ENCODE data around the gene GUCY1A2.

The GUCY1A2 gene

GRCh38 chr11:106986261-106986660 is 32.0 kb downstream of the GUCY1A2 start:
- no peak overlapping the region for H3K4me3 ChIP-seq (ENCODE audit: low read length)
- no peak for TF ChIP-seq ZNF274 (IDR thresholded peaks at IDR 0.05; ENCODE audit: low read depth, low read length)

GRCh38 chr11:106983991-106984390 is 34.3 kb downstream of the GUCY1A2 start:
- H3K4me3 ChIP-seq (ENCODE audit: low read length): no peak overlapping the region
- no peak for TF ChIP-seq ZNF274 (IDR thresholded peaks at IDR 0.05; ENCODE audit: low read depth, low read length)

- H3K4me3 ChIP-seq (ENCODE audit: low read length): no peak overlapping the region
- no peak for TF ChIP-seq ZNF274 (IDR thresholded peaks at IDR 0.05; ENCODE audit: low read depth, low read length)
Observed at GRCh38 chr11:106983261-106983660, 35.0 kb downstream of the GUCY1A2 start.

GRCh38 chr11:106974831-106975230 is 43.4 kb downstream of the GUCY1A2 start:
- no peak for TF ChIP-seq ZNF274 (IDR thresholded peaks at IDR 0.05; ENCODE audit: low read depth, low read length)
- H3K4me3 ChIP-seq (ENCODE audit: low read length): no peak overlapping the region

- no peak overlapping the region for H3K4me3 ChIP-seq (ENCODE audit: low read length)
- TF ChIP-seq ZNF274 (IDR thresholded peaks at IDR 0.05; ENCODE audit: low read depth, low read length): no peak
Observed at GRCh38 chr11:106971864-106972263, 46.4 kb downstream of the GUCY1A2 start.

- H3K4me3 ChIP-seq (ENCODE audit: low read length): no peak overlapping the region
- no peak for TF ChIP-seq ZNF274 (IDR thresholded peaks at IDR 0.05; ENCODE audit: low read depth, low read length)
Observed at GRCh38 chr11:106969644-106970355, 48.5 kb downstream of the GUCY1A2 start.

GRCh38 chr11:106962995-106963394 is 55.3 kb downstream of the GUCY1A2 start:
- no peak overlapping the region for H3K4me3 ChIP-seq (ENCODE audit: low read length)
- TF ChIP-seq ZNF274 (IDR thresholded peaks at IDR 0.05; ENCODE audit: low read depth, low read length): no peak

GRCh38 chr11:106961518-106961917 is 56.8 kb downstream of the GUCY1A2 start:
- no peak for TF ChIP-seq ZNF274 (IDR thresholded peaks at IDR 0.05; ENCODE audit: low read depth, low read length)
- H3K4me3 ChIP-seq (ENCODE audit: low read length): no peak overlapping the region

GRCh38 chr11:106961048-106961447 is 57.2 kb downstream of the GUCY1A2 start:
- no peak for TF ChIP-seq ZNF274 (IDR thresholded peaks at IDR 0.05; ENCODE audit: low read depth, low read length)

GRCh38 chr11:106959800-106960199 is 58.5 kb downstream of the GUCY1A2 start:
- no peak for TF ChIP-seq ZNF274 (IDR thresholded peaks at IDR 0.05; ENCODE audit: low read depth, low read length)
- H3K4me3 ChIP-seq (ENCODE audit: low read length): no peak overlapping the region

More at GRCh38 chr11:106961048-106961447, 57.2 kb downstream of the GUCY1A2 start:
- no peak overlapping the region for H3K4me3 ChIP-seq (ENCODE audit: low read length)

GRCh38 chr11:106959386-106959785 is 58.9 kb downstream of the GUCY1A2 start:
- no peak overlapping the region for H3K4me3 ChIP-seq (ENCODE audit: low read length)
- no peak for TF ChIP-seq ZNF274 (IDR thresholded peaks at IDR 0.05; ENCODE audit: low read depth, low read length)

GRCh38 chr11:106958517-106959248 is 59.6 kb downstream of the GUCY1A2 start:
- TF ChIP-seq ZNF274 (IDR thresholded peaks at IDR 0.05; ENCODE audit: low read depth, low read length): no peak
- no peak overlapping the region for H3K4me3 ChIP-seq (ENCODE audit: low read length)

GRCh38 chr11:106957030-106957482 is 61.2 kb downstream of the GUCY1A2 start:
- H3K4me3 ChIP-seq (ENCODE audit: low read length): no peak overlapping the region
- TF ChIP-seq ZNF274 (IDR thresholded peaks at IDR 0.05; ENCODE audit: low read depth, low read length): no peak

- TF ChIP-seq ZNF274 (IDR thresholded peaks at IDR 0.05; ENCODE audit: low read depth, low read length): no peak
Observed at GRCh38 chr11:106950067-106950491, 68.2 kb downstream of the GUCY1A2 start.

GRCh38 chr11:106943089-106943488 is 75.2 kb downstream of the GUCY1A2 start:
- no peak overlapping the region for H3K4me3 ChIP-seq (ENCODE audit: low read length)
- TF ChIP-seq ZNF274 (IDR thresholded peaks at IDR 0.05; ENCODE audit: low read depth, low read length): no peak

More at GRCh38 chr11:106950067-106950491, 68.2 kb downstream of the GUCY1A2 start:
- H3K4me3 ChIP-seq (ENCODE audit: low read length): no peak overlapping the region
